ENCODE results near the gene CBX1.

Gene CBX1

GRCh38 chr17:48102798-48103715 is 1.8 kb upstream of the CBX1 start:
- Histone ChIP-seq H3K36me3 (ENCODE audit: control insufficient read depth, low read length) (no peaks in the 10 kb centered on the region), H3K4me3 (ENCODE audit: low read length) (no peak overlapping the region), H3K4me1 (ENCODE audit: control insufficient read depth, low read length) (peaks cover 40% of the 10 kb centered on the region), H3K4me2 (ENCODE audit: low read length) (no peak overlapping the region), H3K79me2 (ENCODE audit: control insufficient read depth, low read length) (peaks cover 35% of the 10 kb centered on the region), H3K27me3 (ENCODE audit: control insufficient read depth, low read length) (no peaks in the 10 kb centered on the region), H4K20me1 (ENCODE audit: control insufficient read depth, insufficient read depth, low read depth, low read length) (peaks cover 10% of the 10 kb centered on the region; the same call in 1 of the 2 replicates), H3K9me2 (replicated peaks; ENCODE audit: control insufficient read depth, low read length) (no peaks in the 10 kb centered on the region), H3K27ac (ENCODE audit: low read depth, low read length) (no peak overlapping the region), H3F3A (ENCODE audit: control insufficient read depth, insufficient read depth) (peaks cover 15% of the 10 kb centered on the region), H3K9me3 (ENCODE audit: control insufficient read depth, insufficient read depth, low read length) (peaks cover 9% of the 10 kb centered on the region)
- TF ChIP-seq EZH2phosphoT487 (IDR thresholded peaks at IDR 0.05; ENCODE audit: borderline replicate concordance, low read length) (no peak), CTCF (IDR thresholded peaks at IDR 0.05; ENCODE audit: low read depth, low read length, poor library complexity, severe bottlenecking) (no peak)

- peaks cover 40% of the 10 kb centered on the region for H3K79me2 ChIP-seq (ENCODE audit: control insufficient read depth, low read length)
- peak overlapping the region; percentile 68 for H3K4me2 ChIP-seq (ENCODE audit: low read length)
- H3K36me3 ChIP-seq (ENCODE audit: control insufficient read depth, low read length) = no peaks in the 10 kb centered on the region
- peak overlapping the region; percentile 82 for H3K27ac ChIP-seq (ENCODE audit: low read depth, low read length)
- TF ChIP-seq EZH2phosphoT487 (IDR thresholded peaks at IDR 0.05; ENCODE audit: borderline replicate concordance, low read length) = no peak
- TF ChIP-seq CTCF (IDR thresholded peaks at IDR 0.05; ENCODE audit: low read depth, low read length, poor library complexity, severe bottlenecking) = no peak
- peak overlapping the region; percentile 77 for H3K4me3 ChIP-seq (ENCODE audit: low read length)
- H4K20me1 ChIP-seq (ENCODE audit: control insufficient read depth, insufficient read depth, low read depth, low read length) = peaks cover 12% of the 10 kb centered on the region; the same call in 1 of the 2 replicates
- peaks cover 45% of the 10 kb centered on the region for H3K4me1 ChIP-seq (ENCODE audit: control insufficient read depth, low read length)
- peaks cover 9% of the 10 kb centered on the region for H3K9me3 ChIP-seq (ENCODE audit: control insufficient read depth, insufficient read depth, low read length)
- H3F3A ChIP-seq (ENCODE audit: control insufficient read depth, insufficient read depth) = peaks cover 15% of the 10 kb centered on the region
- no peaks in the 10 kb centered on the region for H3K9me2 ChIP-seq (replicated peaks; ENCODE audit: control insufficient read depth, low read length)
- H3K27me3 ChIP-seq (ENCODE audit: control insufficient read depth, low read length) = no peaks in the 10 kb centered on the region
Observed at GRCh38 chr17:48102043-48102750, 919 bp upstream of the CBX1 start.

GRCh38 chr17:48100591-48101011 is 677 bp downstream of the CBX1 start:
- H3K4me2 ChIP-seq (ENCODE audit: low read length) = peak overlapping the region; percentile 68
- H3K79me2 ChIP-seq (ENCODE audit: control insufficient read depth, low read length) = peaks cover 56% of the 10 kb centered on the region
- no peak for TF ChIP-seq CTCF (IDR thresholded peaks at IDR 0.05; ENCODE audit: low read depth, low read length, poor library complexity, severe bottlenecking)
- no peaks in the 10 kb centered on the region for H3K27me3 ChIP-seq (ENCODE audit: control insufficient read depth, low read length)
- H3K9me3 ChIP-seq (ENCODE audit: control insufficient read depth, insufficient read depth, low read length) = peaks cover 9% of the 10 kb centered on the region
- peaks cover 12% of the 10 kb centered on the region; the same call in 1 of the 2 replicates for H4K20me1 ChIP-seq (ENCODE audit: control insufficient read depth, insufficient read depth, low read depth, low read length)
- peak overlapping the region; percentile 82 for H3K27ac ChIP-seq (ENCODE audit: low read depth, low read length)
- H3K36me3 ChIP-seq (ENCODE audit: control insufficient read depth, low read length) = peaks cover 6% of the 10 kb centered on the region; the same call in 1 of the 2 replicates
- no peaks in the 10 kb centered on the region for H3K9me2 ChIP-seq (replicated peaks; ENCODE audit: control insufficient read depth, low read length)
- H3K4me3 ChIP-seq (ENCODE audit: low read length) = peak overlapping the region; percentile 77
- H3K4me1 ChIP-seq (ENCODE audit: control insufficient read depth, low read length) = peaks cover 40% of the 10 kb centered on the region
- H3F3A ChIP-seq (ENCODE audit: control insufficient read depth, insufficient read depth) = peaks cover 11% of the 10 kb centered on the region

All from DOHH2 (cell line).